Measurements from ENCODE around the gene PLCB2.

Gene PLCB2

DNA sequence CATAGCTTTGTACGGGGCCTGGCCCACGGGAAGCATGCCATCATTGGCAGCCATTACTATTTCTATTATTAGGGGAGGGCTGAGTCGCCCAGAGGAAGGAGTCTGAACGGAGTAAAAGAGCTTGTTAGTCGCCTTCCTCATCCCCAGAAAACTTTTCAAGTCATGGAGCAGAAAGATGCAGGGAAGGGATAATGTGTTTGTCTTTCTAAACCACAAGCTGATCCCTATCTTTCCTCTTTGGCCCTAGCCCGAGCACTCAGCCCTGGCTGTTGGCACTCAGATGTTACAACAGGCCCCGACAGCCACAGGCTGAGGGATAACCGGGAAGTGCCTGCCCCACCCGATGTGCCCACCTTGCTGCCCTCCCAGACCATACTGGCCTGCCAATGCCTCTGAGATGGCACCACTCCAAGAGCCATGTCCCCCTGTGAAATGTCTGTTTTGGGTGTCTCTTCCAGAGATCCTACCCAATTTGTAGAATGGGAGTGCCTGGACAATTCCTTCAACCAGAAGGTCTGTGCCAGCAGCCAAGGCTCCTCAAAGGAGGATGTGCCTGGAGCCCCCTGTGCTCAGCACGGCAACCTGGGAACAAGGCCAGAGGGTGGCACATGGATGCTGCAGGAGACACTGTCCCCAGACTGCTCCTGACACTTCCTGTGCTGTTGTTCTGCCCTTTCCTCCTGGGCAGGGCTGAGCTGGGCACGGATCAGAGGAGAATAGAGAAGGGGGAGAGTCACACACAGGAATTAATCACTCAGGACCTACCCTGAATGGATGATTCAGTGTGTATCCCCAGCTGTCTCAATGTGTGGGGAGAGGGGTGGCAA lies 58.0 kb downstream of the PLCB2 start:
- DNase-seq, result peak; percentile 25

DNA sequence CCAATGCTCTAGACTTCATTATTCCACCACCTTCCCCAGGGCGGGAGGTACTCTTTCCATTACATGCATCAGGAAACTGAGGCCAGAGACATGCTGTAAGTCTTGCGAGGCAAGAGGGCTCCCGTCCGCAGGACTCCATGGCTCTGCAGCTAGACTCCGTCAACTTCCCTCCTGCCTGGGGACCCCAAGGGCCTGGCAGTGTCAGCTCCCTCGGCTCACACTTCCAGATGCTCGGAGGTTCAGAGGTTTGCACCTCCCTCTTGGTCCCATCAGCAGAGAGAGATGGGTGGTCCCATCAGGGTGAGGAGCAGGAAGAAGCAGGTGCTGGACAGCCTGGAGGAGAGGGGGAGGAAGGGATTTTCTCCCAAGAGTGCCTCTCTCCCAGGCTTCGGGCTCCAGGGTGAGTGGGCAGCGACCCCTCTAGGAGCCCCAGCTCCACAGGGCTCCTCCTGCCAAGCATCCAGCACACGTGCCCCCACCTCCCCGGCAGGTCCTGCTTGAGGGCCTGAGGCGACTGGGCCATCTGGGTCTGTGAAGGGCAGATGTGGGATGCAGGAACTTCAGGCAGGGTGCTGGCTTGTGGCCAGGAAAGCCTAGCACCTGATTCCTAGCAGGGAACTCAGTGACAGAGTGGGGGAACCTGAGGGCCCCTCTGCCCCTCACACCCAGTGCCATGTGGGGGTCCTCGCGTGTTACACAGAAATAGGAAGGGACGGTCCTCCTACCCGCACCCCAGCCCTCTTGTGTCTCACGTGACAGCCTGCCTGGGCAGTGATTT lies 59.5 kb downstream of the PLCB2 start:
- no peak for DNase-seq

DNA sequence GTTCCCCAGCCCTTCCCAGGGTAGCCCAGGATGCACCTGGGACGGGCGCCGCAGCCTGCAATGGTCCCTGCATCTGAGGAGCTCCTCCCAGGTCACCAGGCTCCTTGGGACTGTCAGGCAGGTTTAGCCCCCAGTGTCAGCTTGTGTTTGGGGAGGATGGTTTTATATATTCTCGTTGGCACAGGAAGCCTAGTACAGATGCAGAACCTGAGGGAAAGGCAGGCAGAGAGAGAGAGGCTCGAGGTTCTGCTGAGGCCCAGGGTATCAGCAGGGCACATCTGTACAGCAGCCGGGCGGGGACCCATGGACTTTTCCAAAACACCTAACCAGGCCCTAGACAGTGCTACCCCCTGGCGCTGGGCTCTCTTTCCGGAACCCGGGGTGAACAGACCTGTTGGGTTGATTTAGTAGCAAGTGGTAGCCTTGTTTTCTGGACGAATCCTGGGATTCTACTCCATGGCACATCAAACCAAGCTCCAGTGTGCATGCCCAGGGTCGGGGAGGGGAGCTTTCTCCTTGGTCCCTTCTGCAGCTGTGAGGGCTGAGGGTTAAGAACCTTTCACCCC lies 60.2 kb downstream of the PLCB2 start:
- DNase-seq, result no peak

DNA sequence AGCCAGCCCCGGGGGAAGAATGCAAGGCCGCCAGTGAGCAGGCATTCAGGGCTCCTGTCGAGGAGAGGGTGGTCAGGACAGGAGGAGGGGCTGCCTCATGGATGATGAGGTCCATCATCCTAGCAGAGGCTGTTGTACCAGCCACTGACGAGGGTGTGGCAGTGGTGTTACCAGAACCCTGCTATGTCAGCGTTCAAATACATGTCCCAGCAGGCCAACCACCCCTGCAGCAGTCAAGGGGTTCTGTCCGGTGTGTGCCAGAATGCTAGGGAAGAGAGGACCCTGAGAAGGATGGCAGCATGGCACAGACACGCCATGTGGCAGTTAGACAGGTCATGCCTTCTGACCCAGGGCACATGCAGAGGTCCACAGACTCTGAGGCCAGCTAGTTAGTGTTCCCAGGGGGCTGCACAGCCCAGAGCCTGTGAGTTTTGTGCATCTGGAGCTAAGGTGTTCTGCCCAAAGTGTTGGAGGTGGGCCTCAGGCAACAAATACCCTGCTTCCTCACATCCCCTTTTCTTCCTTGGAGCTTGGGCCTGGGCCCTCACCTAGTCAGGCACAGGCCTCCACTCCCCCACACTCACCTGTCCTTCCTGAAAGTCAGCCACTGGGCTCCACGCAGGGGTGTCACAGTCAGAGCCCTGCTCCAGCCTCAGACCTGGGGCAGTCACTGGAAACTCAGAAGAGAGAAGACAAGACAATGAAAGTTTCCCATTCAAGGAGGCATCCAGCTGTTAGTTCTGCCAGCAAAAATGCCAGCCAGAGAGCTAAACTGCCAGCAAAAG lies 61.0 kb downstream of the PLCB2 start:
- DNase-seq, result no peak

DNA sequence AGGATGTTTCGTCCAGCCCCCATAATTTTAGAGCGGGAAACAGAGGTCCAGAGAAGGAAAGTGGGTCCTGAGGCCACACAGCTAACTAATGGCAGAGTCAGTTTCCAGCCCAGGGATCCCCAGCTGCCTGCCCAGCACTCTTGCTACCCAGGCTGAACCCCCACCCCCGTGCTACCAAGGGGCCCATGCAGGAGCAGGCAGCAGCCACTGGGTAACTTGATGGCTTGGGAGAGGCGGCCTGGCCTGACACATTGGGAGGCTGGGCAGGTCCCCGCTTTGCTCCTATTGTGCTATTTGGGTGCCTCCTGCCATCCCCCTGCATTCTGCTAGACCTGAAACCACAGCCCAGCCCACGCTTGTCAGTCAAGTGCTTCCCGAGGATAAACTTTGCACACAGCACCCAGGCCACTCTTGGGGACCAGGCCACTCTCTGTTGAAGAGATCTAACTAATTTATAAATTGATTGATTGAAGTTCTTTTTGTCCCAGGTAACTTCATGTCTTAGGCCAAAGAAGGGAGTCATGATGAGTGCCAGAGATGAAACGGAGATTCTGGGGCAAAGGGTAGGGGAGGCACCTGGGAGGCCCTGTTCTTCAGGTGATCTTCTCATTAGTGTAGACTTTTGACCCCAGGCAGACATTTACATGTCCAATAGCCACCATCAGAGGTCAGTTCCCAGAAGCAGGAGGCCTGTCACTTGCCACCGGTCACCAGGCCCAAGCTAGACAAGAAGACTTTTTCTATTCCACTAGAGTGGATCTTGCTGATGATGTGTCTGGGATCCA lies 61.9 kb downstream of the PLCB2 start:
- DNase-seq, result no peak

DNA sequence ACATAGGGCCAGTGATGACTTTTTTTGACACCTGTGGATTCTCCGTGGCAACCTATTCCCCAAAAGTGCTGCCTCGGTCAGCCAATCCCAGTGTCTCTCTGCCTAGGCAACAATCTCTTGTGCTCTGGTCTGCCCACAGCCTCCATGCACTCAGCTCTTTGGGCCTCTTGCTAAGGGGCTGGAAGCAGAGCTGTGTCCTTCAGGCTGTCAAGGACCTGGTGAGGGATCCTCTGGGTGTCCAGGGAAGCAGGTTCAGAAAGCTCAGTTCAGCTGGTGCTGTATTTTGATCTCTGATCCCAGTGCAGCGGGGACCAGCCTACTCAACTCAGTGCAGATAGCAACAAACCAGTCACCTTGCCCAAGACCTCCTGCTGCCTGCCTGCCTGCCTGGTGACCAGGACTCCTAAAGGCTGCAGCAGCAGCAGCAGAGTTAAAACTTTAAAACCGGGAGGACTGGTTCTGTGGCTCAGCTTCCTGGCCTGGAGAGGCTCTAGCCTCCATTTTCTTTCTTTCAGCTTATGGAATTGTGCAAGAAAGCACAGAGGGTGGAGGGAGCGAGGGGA lies 62.7 kb downstream of the PLCB2 start:
- no peak for DNase-seq

DNA sequence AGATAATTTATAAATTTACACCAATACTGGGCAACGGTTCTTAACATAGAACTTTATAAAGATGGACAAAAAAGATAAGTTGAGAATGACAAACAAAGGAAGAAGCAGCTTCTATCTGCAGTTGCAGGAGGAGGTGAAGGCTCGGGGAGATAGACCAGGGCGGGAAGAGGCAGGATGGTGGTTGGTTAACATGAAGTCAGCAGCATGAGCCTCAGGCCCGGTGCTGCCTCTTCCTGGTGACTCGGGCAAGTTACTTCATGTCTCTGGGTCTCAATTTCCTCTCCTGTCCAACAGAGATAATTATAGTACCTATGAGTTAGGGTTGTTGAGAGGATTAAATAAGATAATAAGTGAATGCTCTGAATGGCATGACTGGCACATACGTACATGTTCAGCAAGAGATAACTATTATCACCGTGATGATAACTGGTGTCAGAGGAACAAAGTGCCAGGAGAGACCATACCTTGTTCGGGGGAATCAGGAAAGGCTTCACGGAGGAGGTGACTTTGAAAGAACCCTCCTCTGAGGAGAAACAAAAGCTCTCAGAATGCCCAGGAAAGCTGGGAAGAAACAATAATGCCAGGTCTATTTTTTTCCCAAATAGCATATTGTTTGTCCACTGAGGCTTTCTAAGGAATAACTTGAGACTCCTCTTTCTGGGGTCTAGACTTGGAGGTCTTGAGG lies 64.5 kb downstream of the PLCB2 start:
- DNase-seq, result no peak

DNA sequence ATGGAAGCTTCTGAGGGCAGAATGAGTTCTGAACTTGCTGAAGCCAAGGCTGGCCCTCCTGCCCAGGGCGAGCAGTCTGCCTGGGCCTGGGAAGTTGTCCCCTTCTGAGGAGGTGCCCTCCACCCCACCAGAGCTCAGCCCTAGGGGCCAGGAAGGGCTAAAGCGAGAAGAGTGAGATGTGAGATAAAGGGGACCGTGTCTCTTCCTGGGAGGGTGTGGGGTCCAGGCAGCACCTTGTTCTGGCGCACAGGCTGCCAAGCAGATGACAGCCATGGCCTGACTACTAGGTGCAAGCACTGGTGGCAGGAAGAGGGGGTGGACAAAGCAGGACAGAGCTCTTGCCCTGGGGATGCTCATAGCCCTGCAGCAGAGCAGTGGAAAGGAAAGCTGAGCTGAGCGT lies 65.1 kb downstream of the PLCB2 start:
- DNase-seq, result no peak

DNA sequence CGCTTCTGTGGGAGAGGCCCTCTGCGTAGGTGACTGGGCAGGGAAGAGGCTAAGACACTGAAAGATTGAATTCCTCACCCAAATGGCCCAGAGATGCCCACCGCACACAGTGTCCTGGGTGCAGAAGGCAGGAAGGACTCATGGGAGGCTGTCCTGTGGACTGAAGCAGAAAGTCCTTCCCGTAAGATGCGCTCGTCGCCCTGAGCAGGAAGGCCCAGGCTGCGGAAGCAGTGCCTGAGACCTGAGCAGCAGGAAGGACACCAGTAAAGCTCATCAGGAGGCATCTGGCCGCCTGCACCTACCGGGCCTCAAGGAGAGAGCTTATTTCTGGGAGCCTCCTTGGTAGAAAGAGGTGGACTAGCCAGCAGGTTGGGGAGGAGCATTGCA lies 65.5 kb downstream of the PLCB2 start:
- no peak for DNase-seq

DNA sequence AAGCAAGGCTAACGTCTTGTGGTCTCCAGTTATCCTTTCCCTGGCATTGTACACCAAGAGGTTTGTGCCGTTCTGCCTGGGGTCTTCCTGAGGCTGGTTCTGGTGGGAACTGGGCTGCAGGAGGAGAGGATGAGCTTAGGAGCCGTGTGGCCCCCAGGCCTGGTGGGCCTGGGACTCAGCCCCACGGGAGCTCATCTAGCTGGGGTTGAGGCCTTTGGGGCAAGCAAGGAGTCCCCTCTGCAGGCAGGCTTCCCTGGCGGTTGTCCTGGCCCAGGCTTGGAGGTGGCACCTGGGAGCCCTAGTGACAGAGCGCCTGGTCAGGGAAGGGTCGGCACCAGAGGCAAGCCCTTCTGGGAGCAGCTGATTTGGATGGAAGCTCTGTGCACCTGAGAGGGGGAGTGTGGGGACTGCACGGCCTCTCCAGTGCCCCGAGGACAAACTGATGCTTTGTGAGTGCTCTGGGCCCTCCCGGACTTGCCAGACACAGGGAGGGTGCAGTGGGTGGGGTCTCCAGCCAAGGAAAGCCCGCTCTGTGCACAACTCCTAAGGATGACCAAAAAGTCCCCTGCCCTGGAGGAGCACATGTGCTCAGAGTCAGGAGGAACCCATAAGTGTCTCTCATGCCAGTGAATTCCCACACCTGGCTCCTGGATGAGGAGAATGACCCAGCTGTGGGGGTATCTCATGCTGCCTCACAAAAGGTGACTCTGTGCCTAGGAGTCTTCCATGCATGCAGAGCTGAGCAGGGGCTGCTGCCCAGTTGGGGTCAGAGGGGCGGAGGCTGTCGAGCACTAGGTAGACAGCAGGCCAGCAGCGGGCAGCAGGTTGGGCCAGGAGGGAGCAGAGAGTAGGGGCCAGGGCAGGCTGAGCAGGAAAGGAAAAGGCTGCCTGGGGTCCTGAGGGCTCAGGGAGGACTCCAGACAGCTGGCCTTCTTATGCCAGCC lies 66.2 kb downstream of the PLCB2 start:
- no peak for DNase-seq

DNA sequence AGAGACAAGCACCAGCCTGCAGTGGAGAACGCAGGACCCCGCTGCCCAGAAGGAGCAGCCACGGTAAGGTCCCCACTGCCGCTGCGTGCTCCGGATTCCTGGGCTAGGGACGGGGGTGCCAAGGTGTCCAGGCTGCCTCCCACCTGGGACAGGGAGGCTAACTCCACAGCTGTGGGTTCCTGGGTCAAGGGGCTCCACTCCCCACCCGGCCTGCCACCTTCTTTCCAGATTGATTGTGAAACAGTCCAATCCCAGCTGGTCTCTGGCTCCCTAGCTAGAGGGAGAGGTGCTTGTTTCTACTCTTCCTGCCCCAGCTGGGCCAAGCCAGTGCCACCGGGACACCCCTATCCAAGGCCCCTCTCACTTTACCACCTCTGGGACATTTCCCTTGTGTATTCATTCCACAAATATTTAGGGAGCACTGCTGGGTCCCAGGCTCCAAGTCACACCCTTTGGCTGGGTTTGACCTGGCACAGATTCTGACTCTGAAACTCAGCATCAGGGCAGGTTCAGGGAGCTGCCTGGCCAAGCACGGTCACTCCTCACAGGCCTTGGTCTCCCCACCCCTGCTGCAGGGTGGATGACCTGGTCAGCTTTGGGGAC lies 67.0 kb downstream of the PLCB2 start:
- DNase-seq, result no peak

DNA sequence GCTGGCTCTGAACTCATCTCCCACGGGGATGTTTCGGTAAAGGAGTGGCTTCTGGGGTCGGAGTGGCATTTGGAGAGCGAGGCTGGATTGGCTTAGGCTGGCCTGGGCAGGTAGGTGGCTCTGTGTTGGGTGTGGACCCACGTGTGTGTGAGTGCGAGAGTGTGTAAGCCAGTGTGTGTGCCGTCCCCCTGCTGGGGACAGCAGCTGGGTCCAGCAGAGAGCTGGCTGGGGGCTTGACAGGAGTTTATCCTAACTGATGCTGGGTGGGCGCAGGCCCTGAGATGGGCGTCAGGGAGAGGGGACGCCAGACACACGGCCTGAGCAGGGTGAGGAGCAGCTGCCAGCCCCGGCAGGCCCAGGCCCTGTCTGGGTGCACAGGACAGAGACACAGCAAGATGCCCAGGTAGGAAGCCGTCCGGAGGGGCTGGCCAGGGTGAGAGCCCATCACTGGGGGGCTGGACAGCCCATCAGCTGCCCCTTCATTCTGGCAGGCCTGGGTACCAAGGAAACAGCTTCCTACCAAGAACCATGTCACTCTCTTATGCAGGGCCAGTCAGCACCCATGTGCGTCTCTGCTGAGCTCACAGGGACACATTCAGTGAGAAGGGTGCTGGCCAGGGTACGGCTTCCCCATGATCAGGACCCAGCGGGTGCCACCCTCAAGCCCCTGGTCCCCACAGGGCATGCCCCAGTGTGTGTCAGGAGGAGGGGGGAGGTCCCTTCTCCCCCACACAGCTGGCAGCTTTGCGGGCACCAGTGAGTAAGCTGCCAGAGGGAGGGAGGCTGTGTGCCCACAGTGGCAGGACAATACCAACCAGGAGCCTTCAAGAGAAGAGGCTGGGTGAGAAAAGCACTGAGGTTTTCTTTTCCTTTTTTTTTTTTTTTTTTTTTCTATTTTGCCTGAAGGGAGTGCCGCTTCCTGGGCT lies 67.8 kb downstream of the PLCB2 start:
- no peak for DNase-seq

DNA sequence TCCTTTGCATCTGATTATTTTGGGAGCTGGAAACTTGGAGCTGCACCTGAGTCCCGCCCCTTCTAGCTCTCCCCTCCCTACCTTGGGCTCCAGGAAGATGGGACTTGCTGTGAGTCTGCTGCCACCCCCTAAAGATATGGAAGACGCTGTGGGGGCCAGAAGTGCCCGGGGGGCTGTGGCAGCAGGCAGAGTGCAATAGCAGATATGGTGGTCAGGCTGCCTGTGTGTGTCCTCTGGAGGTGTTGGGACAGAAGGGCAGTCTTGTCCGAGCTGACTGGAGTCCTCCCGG lies 68.4 kb downstream of the PLCB2 start:
- DNase-seq, result no peak

DNA sequence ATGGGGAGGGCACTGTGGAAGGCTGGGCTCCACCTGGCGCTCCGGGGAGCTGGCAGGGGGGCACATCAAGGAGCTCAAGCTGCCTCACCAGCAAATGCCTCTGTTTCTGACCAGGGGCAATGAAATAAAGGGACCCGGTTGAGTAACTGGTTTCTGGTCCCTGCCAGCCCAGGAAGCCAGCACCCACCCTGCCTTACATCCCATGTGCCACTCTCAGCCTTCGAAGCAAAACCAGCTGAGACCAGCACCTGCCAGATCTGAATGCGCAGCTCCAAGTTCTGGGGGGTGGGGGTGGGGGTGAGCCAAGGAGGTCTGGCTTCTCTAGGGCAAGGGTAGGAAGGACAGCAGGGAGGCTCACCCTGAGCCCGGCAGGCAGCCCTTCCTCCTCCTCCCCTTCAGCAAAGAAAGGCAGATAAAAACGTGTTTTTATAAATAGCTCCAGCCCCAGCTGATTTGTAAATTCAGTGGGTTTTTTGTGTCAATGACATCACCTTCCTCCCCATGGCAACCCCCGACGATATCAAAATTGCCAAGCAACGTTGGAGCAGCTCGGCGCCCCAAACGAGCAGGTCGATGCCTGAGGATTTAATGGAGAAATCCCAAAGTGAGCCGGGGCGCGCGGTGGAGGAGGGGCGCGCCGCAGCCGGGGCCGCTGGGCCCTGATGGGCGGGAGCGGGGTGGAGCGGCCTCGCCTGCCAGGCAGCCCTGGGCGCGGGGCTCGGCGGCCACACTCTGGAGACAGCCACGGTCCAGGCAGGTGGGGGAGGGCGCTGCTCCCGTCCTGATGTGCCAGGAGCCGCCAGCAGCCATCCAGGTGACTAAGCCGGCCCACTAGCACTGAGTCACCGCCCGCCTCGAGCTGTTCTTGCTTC lies 69.0 kb downstream of the PLCB2 start, which contains the start of gene PAK6:
Gene PAK6 (plus strand): TSS at position 532 of the 872 bp plus-strand sequence. CDS start 25,723 bp downstream, outside the sequence.
- DNase-seq, result peak; percentile 27
